ENCODE measurements around the gene MIF4GD. TPM values are rescaled to one million over a fixed set of nuclear protein-coding genes. Genes with fewer than 3 reads are reported as not detected.
A peak's percentile ranks its signal among the peaks of the same experiment; 100 is the strongest.
"Not testable (repeated sequence)": the region's sequence is repeated elsewhere in the genome, so short reads cannot be mapped to it uniquely, and the experiment has no call there.

The MIF4GD gene
- polyA plus RNA-seq, 1 donor, result 13.1 TPM

- no peak for DNase-seq
Measured at GRCh38 chr17:75288359-75288758, 17.3 kb upstream of the MIF4GD start.

- DNase-seq, result no peak
Measured at GRCh38 chr17:75287221-75287620, 16.2 kb upstream of the MIF4GD start.

GRCh38 chr17:75285123-75285522 is 14.1 kb upstream of the MIF4GD start:
- no peak for DNase-seq

- DNase-seq, result not testable (repeated sequence)
Measured at GRCh38 chr17:75280189-75280588, 9.2 kb upstream of the MIF4GD start.

GRCh38 chr17:75277664-75278071 is 6.6 kb upstream of the MIF4GD start:
- DNase-seq, result no peak

GRCh38 chr17:75273977-75274708 is 3.1 kb upstream of the MIF4GD start:
- DNase-seq, result no peak

- DNase-seq, result no peak
Measured at GRCh38 chr17:75272848-75273184, 1.8 kb upstream of the MIF4GD start.

GRCh38 chr17:75271955-75272847 is 1.2 kb upstream of the MIF4GD start:
- no peak for DNase-seq

GRCh38 chr17:75271233-75271954 is 363 bp upstream of the MIF4GD start:
- peak; percentile 88 for DNase-seq

GRCh38 chr17:75270218-75270965 is 639 bp downstream of the MIF4GD start:
- DNase-seq, result no peak

GRCh38 chr17:75269844-75270217 is 1.2 kb downstream of the MIF4GD start:
- DNase-seq, result no peak

GRCh38 chr17:75267411-75268232 is 3.4 kb downstream of the MIF4GD start:
- DNase-seq, result no peak

GRCh38 chr17:75267153-75267410 is 3.9 kb downstream of the MIF4GD start:
- no peak for DNase-seq

- no peak for DNase-seq
Measured at GRCh38 chr17:75266316-75267152, 4.5 kb downstream of the MIF4GD start.

GRCh38 chr17:75265614-75266315 is 5.3 kb downstream of the MIF4GD start:
- no peak for DNase-seq

GRCh38 chr17:75263055-75263454 is 8.0 kb downstream of the MIF4GD start:
- no peak for DNase-seq

GRCh38 chr17:75262112-75262606 is 8.9 kb downstream of the MIF4GD start:
- DNase-seq, result no peak

- DNase-seq, result peak; percentile 97
Measured at GRCh38 chr17:75261336-75262111, 9.5 kb downstream of the MIF4GD start, which contains the start of the genes GGA3 and MRPS7. GGA3 (minus strand) TSS chr17:75261606; CDS start chr17:75261587, 19 bp downstream. MRPS7 (plus strand) TSS chr17:75261879; CDS start chr17:75261901, 22 bp downstream.
